CD4-positive, alpha-beta T cell treated with Interleukin-21 for 1 hour (primary cell): Measurements from ENCODE around the gene STXBP3.

Experiments used
- DNase-seq: peaks from one replicate; pipeline ENCODE4 v3.0.0-alpha.2; 2020

The STXBP3 gene

DNA sequence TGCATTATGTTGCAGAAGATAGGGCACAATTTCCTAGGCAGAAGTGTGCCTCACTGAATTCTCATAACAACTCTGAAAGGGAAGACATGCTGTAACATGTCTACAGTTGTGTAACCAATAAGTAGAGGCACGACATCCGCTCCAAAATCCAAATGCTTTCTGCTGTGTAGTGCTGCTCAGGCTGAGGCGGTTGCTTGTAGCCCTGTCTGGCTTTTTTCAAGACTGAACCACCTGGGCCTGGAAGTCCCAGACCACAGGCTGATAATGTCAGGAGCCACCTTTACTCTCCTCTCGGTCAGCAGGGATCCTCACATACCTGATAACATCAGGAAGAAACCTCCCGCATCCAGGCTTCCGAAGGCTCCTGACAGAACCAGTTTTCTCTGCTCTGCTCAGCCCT, 99.5 kb downstream of the STXBP3 start:
- no peak for DNase-seq

DNA sequence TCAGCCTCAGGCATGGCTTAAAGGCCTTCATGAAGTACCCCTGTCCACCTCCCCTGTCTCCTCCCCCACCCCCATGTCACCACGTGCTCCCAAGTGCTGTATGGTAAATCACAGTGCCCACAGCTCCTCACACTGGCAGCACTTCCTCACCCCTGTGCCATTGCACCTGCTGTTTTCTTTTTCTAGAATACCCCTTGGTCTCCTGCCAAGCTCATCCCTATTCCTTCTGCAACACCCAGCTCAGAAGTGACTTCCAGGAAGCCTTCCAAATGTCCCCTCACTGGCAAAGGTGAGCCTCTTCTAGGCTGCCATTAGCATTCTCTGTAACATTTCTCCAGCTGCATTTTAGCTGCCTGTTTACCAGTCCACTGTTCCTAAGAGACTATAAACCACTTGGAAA, 101.0 kb downstream of the STXBP3 start:
- no peak for DNase-seq

DNA sequence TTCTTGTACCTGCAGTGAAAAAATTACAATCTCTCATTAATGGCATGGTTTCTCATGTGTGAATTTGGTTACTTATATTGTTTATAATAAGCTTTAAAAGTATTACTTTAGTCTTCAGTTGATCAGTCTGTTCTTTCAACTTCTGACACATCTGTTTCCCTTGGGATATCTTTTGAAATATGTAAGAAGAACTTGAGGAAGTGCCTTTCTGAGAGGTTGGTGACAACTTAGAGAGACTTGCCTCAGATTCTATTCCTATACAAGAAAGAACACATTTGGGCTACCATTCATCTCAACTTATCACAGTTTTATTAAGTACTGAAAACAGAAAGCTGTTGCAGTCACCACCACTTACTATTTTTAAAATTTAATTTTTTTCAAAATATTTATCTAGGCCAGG, 102.3 kb downstream of the STXBP3 start:
- DNase-seq, result no peak

DNA sequence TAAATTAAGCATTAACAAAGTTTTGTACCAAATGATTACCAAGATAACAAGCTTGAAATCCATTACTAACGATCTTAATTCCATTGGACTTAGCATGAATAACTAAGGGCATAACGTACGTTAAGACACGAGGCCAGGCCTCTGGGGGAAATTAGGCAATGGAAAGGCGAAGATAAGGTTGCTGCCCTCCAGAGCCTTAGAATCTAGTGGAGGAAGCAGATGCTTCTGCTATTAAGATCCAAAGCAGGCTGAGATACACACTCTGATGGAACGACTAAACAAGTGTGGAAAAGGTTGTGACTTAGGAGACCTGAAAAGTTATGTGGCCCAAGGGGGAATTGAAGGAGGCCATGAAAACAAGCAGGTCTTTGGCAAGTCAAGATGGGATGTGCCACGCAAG, 104.5 kb downstream of the STXBP3 start:
- no peak for DNase-seq

DNA sequence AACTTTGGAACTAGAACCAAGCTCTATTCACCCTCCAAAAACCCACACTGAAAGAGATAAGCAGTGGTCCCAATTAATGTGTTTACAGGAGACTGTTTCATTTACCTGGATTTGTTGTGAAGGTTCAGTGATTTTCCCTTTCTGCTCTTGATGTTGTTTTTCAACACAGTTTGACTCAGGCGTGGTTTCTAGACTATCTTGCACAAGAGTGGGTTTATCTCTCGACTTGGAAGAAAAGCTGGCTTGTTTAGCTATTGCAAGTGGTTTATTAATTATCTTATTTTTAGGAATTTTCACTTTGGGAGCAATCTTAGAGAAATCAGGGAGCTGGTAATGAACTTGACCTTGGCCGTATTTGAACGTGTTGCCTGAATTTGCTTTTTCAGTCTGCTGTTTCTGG, 105.1 kb downstream of the STXBP3 start:
- no peak for DNase-seq

DNA sequence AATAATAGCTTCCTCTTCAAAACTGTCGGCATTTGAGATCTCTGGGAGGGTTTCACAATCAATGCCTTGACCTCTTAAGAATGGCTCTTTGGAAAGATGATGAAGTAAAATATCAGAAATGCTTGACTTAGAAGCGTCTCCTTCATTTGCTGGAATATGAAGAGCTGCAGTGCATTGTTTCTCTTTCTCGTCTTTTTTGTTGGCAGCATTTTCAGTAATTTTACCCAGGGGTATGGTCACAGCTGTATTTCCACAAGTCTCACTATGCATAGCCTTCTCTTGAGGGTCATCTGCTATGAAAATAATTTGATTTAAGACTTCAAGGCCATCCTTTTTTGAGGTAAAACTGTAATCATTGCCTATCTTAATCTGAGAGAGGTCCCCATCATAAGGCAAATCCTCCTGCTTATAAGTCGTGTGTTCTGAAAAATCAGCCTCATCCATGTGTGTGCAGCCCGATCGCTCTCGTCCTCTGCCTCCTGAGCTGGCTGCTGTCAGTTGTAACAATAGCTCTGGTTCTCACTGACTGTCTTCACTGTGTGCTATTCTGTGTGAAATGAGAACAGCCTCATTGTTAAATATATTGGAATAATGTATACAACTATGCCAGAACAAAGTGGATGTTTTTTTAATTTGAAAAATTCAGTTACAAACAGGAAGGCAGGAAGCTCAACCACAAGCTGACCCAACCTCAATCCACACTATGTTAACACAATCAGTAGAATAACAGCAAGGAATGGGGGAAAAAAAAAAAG, 105.9 kb downstream of the STXBP3 start:
- DNase-seq, result no peak

DNA sequence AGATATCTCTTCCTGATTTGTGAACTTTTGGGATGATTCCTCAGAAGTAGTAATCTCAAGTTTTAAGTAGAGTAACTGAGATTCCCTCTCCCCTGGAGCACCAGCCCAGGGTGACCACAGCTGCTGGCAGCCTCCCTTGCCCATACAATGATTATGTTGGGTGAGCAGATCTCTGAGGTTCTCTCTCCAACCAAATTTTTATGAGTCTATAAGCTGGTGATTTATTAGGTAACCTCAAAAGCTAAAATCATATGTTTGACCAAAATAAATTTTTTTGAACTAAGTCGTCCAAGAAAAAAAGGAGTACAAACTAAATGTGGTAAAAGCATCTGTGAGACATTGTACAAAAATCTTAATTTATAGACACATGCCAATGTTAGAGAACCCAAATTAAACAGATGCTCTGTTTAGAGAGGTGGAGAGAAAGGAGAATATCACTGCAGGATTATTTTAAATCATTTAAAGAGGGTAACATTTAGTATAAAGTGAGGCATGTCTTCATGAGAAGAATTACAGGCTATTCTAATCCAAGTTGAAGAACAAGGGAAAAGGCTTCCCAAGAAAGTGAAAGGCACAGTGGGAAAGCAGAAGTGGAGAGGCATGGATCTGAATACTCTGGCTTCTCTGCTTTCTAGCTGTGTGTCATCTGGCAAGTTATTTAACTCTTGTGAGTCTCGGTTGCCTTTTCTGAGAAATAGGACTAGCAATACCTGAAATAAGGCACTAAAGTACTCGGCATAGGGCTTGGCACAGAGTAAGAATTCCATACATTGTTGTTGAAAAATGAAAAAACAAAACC, 107.9 kb downstream of the STXBP3 start:
- no peak for DNase-seq

DNA sequence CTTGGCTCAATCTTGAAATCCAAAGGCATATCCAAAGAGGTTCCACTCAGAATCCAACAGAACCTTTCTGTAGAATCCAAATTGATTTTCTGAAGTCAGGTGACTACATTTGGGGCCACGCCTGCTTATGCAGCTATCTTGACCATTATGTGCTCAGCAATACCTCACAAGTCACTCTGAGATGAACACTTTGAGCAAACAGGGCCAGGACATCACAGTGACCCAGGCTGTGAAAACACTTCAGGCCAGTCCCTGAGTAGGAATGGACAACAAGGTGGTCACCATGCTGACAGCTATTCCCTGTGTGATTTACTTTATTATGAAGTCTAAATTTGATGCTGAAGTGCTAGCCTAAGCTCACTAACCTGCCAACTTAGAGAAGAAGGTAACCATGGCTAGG, 110.5 kb downstream of the STXBP3 start, which contains the start of gene AKNAD1:
AKNAD1 (minus strand) TSS at position 101 of the 400 bp plus-strand sequence. CDS start 4,430 bp downstream, outside the sequence.
- no peak for DNase-seq

DNA sequence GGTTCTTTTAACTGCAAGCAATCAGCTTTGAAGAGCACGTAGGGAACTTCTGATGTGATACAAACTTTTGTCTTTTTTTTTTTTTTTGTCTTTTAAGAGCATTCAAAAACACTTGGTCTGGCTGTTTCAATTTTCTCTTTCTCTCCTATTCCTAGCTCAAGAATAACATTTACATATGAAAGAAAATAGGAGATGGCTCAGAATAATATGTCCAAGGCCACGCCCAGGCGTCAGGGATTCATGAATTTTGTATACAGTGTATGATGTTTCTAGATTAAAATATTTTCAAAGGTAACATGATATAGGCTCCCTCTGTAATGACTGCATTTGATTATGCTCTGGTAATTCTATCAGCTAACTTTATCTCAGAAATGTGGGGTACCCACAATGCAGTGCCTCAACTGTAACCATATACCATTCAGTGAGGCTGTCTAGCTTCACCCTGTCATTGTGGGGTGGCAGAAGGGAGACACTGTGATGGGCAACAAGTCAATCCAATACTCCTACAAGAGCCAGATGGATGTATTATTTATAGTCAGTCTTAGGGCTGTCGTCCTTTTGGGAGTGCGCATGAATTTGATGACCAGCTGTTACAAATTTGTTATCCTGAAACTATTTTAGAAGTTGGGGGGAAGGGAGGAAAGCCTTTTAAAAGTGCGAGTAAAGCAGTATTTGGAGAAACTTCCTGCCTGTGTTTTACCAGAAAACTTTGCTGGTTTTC, 111.9 kb downstream of the STXBP3 start:
- no peak for DNase-seq
